ENCODE results near the gene DEAF1. TPM values are rescaled to one million over a fixed set of nuclear protein-coding genes. Genes with fewer than 3 reads are reported as not detected.

DEAF1 gene
- total RNA-seq, 1 experiment from 2014 or later = 50.6 TPM

DNA sequence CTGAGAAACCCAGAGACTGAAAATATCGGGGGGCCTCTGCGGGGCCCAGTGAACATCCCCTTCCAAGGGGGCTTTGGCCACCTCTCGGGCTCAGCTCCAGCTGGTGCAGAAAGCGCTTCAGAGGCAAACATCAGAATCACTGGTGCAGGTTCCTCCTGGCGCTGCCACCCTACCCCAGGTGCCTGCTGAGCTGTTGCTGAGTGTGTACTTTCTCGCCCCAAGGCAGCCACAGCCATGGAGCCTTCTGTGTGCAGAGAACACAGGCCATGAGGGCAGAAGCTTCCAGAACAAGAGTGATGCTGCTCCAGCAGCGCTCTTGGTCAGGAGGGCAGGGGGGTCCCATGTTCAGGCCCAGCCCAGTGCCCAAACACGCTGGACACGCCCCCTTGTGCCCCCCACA, 51.7 kb downstream of the DEAF1 start:
- no peaks in the 10 kb centered on the region for H3K4me1 ChIP-seq
- CTCF ChIA-PET = no interaction called here
- no peaks in the 10 kb centered on the region for H3K27me3 ChIP-seq (replicated peaks; ENCODE audit: control insufficient read depth, insufficient read depth, low read length)
- no peaks in the 10 kb centered on the region for H3K4me1 Mint-ChIP-seq (ENCODE audit: low read depth, unreplicated experiment)
- no TSS peak for BruUV-seq (replicated peaks)
- TF ChIP-seq, protein P1, sequence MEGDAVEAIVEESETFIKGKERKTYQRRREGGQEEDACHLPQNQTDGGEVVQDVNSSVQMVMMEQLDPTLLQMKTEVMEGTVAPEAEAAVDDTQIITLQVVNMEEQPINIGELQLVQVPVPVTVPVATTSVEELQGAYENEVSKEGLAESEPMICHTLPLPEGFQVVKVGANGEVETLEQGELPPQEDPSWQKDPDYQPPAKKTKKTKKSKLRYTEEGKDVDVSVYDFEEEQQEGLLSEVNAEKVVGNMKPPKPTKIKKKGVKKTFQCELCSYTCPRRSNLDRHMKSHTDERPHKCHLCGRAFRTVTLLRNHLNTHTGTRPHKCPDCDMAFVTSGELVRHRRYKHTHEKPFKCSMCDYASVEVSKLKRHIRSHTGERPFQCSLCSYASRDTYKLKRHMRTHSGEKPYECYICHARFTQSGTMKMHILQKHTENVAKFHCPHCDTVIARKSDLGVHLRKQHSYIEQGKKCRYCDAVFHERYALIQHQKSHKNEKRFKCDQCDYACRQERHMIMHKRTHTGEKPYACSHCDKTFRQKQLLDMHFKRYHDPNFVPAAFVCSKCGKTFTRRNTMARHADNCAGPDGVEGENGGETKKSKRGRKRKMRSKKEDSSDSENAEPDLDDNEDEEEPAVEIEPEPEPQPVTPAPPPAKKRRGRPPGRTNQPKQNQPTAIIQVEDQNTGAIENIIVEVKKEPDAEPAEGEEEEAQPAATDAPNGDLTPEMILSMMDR (IDR thresholded peaks at IDR 0.05; ENCODE audit: insufficient read depth in 1 of 2, low read depth in 1 of 2, low read length in 1 of 2, severe bottlenecking in 1 of 2, unreplicated experiment in 1 of 2) = no peak
- H3K36me3 ChIP-seq (ENCODE audit: control insufficient read depth, insufficient read depth, low read length) = no peaks in the 10 kb centered on the region; the same call in 1 of the 2 replicates
- H3K9me3 ChIP-seq = no peaks in the 10 kb centered on the region
- H3K9me3 Mint-ChIP-seq (ENCODE audit: unreplicated experiment) = no peaks in the 10 kb centered on the region
- intact Hi-C loops (cut with micrococcal nuclease; ENCODE audit: unreplicated experiment) = no loop called here
- H3K27me3 Mint-ChIP-seq (ENCODE audit: insufficient read depth, unreplicated experiment) = no peaks in the 10 kb centered on the region
- no peak overlapping the region for H3K4me3 ChIP-seq (ENCODE audit: low read depth, low read length)
- no peak overlapping the region for H3K4me3 Mint-ChIP-seq (ENCODE audit: unreplicated experiment)
- no peak overlapping the region for H3K27ac Mint-ChIP-seq (ENCODE audit: unreplicated experiment)
- POLR2A ChIA-PET = no interaction called here
- H3K36me3 Mint-ChIP-seq (ENCODE audit: insufficient read depth, unreplicated experiment) = peaks cover 63% of the 10 kb centered on the region
- DNase-seq = no peak

DNA sequence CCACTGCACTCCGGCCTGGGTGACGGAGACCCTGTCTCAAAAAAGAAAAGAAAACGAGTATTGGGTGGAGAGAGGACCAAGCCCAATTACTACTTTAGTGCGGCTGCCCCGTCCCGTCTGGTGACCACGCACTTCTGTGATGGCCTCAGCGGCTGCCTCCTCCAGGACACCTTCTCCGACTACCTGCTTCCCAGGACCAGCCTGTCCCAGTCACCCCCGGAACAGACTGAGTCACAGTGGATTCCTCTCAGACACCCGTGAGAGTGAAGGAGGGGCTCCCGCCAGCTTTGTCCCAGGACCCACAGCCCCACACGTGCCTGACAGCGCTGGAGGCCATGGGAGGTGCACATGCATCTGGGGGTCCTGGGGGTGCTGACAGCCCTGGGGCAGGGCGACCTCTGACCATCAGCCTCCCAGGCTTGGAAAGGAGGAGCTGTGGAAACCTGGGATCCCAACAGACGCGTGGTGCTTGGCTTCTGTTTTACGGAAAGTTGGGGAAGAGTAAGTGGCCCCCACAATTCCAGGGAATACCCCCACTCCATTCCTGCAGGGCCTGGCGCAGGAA, 53.1 kb downstream of the DEAF1 start:
- Histone ChIP-seq H3K36me3 (ENCODE audit: control insufficient read depth, insufficient read depth, low read length) (no peaks in the 10 kb centered on the region; the same call in 1 of the 2 replicates), H3K27me3 (replicated peaks; ENCODE audit: control insufficient read depth, insufficient read depth, low read length) (no peaks in the 10 kb centered on the region), H3K4me3 (ENCODE audit: low read depth, low read length) (no peak overlapping the region), H3K9me3 (no peaks in the 10 kb centered on the region), H3K4me1 (no peaks in the 10 kb centered on the region)
- H3K4me1 Mint-ChIP-seq (ENCODE audit: low read depth, unreplicated experiment) = no peaks in the 10 kb centered on the region
- H3K27ac Mint-ChIP-seq (ENCODE audit: unreplicated experiment) = no peak overlapping the region
- ChIA-PET CTCF (no interaction called here), POLR2A (no interaction called here)
- no TSS peak for BruUV-seq (replicated peaks)
- TF ChIP-seq, protein P1 (IDR thresholded peaks at IDR 0.05; ENCODE audit: insufficient read depth in 1 of 2, low read depth in 1 of 2, low read length in 1 of 2, severe bottlenecking in 1 of 2, unreplicated experiment in 1 of 2) = no peak
- intact Hi-C loops (cut with micrococcal nuclease; ENCODE audit: unreplicated experiment) = no loop called here
- no peaks in the 10 kb centered on the region for H3K9me3 Mint-ChIP-seq (ENCODE audit: unreplicated experiment)
- no peak overlapping the region for H3K4me3 Mint-ChIP-seq (ENCODE audit: unreplicated experiment)
- DNase-seq = no peak
- peaks cover 65% of the 10 kb centered on the region for H3K36me3 Mint-ChIP-seq (ENCODE audit: insufficient read depth, unreplicated experiment)
- H3K27me3 Mint-ChIP-seq (ENCODE audit: insufficient read depth, unreplicated experiment) = no peaks in the 10 kb centered on the region

DNA sequence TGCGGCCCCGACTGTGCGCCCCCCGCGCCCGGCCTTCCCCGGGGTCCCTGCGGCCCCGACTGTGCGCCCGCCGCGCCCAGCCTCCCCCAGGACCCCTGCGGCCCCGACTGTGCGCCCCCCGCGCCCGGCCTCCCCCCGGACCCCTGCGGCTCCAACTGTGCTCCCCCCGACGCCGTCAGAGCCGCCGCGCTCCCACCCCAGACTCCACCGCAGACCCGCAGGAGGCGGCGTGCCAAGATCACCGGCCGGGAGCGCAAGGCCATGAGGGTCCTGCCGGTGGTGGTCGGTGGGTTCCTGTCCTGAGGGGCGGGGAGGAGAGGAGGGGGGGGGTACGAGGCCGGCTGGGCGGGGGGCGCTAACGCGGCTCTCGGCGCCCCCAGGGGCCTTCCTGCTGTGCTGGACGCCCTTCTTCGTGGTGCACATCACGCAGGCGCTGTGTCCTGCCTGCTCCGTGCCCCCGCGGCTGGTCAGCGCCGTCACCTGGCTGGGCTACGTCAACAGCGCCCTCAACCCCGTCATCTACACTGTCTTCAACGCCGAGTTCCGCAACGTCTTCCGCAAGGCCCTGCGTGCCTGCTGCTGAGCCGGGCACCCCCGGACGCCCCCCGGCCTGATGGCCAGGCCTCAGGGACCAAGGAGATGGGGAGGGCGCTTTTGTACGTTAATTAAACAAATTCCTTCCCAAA, 54.9 kb downstream of the DEAF1 start:
- no peaks in the 10 kb centered on the region for H3K27me3 Mint-ChIP-seq (ENCODE audit: insufficient read depth, unreplicated experiment)
- Histone ChIP-seq H3K4me1 (no peaks in the 10 kb centered on the region), H3K4me3 (ENCODE audit: low read depth, low read length) (no peak overlapping the region), H3K27me3 (replicated peaks; ENCODE audit: control insufficient read depth, insufficient read depth, low read length) (no peaks in the 10 kb centered on the region), H3K36me3 (ENCODE audit: control insufficient read depth, insufficient read depth, low read length) (no peaks in the 10 kb centered on the region; the same call in 1 of the 2 replicates), H3K9me3 (no peaks in the 10 kb centered on the region)
- H3K27ac Mint-ChIP-seq (ENCODE audit: unreplicated experiment) = no peak overlapping the region
- no peaks in the 10 kb centered on the region for H3K4me1 Mint-ChIP-seq (ENCODE audit: low read depth, unreplicated experiment)
- H3K9me3 Mint-ChIP-seq (ENCODE audit: unreplicated experiment) = no peaks in the 10 kb centered on the region
- no TSS peak for BruUV-seq (replicated peaks)
- POLR2A ChIA-PET = no interaction called here
- H3K36me3 Mint-ChIP-seq (ENCODE audit: insufficient read depth, unreplicated experiment) = peaks cover 59% of the 10 kb centered on the region
- CTCF ChIA-PET = no interaction called here
- TF ChIP-seq, protein P1 (IDR thresholded peaks at IDR 0.05; ENCODE audit: insufficient read depth in 1 of 2, low read depth in 1 of 2, low read length in 1 of 2, severe bottlenecking in 1 of 2, unreplicated experiment in 1 of 2) = no peak
- DNase-seq = no peak
- no peak overlapping the region for H3K4me3 Mint-ChIP-seq (ENCODE audit: unreplicated experiment)
- intact Hi-C loops (cut with micrococcal nuclease; ENCODE audit: unreplicated experiment) = no loop called here

Measured in Caco-2 (cell line).